Heart left ventricle (tissue), 16 donors: ENCODE data around the gene RBMS1. TPM values are rescaled to one million over a fixed set of nuclear protein-coding genes. Genes with fewer than 3 reads are reported as not detected.

Source experiments
- ATAC-seq, 4 donors: fragments of 200-7000 bp; cut with Tn5 transposase; one replicate each; pipeline ENCODE4 v1.9.1; 2020 to 2022; ENCODE audit warnings: moderate library complexity in 4 of 4, mild to moderate bottlenecking in 3 of 4, moderate number of reproducible peaks in 1 of 4
- DNase-seq, 5 donors: peaks; one replicate each; pipeline ENCODE4 v3.0.0-alpha.2; 2020
- H3K27ac ChIP-seq, 12 donors: fragments of 200-600 bp; sonication (generic) in 4 of 12; one replicate each; pipeline versions ENCODE4 v1.5.0 to v1.8.0; 2016 to 2022; ENCODE audit warnings: mild to moderate bottlenecking in 2 of 12
- H3K27me3 ChIP-seq, 9 donors: fragments of 200-600 bp; sonication (generic) in 2 of 9; one replicate each; pipeline versions ENCODE4 v1.5.1 to v1.8.0; 2016 to 2022; ENCODE audit warnings: mild to moderate bottlenecking in 3 of 9
- H3K36me3 ChIP-seq, 9 donors: fragments of 200-600 bp; sonication (generic) in 2 of 9; one replicate each; pipeline versions ENCODE4 v1.5.0 to v1.8.0; 2018 to 2022; ENCODE audit warnings: mild to moderate bottlenecking in 2 of 9
- H3K4me1 ChIP-seq, 12 donors: fragments of 200-600 bp; sonication (generic) in 4 of 12; one replicate each; pipeline versions ENCODE4 v1.5.0 to v1.8.0; 2016 to 2022; ENCODE audit warnings: mild to moderate bottlenecking in 3 of 12
- H3K4me3 ChIP-seq, 12 donors: fragments of 200-600 bp; sonication (generic) in 4 of 12; one replicate each; pipeline versions ENCODE4 v1.5.0 to v1.8.0; 2017 to 2022; ENCODE audit warnings: mild to moderate bottlenecking in 9 of 12, moderate library complexity in 4 of 12
- H3K9me3 ChIP-seq, 12 donors: fragments of 200-600 bp; sonication (generic) in 4 of 12; one replicate each; pipeline versions ENCODE4 v1.5.0 to v1.8.0; 2016 to 2022; ENCODE audit warnings: mild to moderate bottlenecking in 1 of 12
- POLR2A ChIP-seq, 2 donors: fragments of 450-650 bp; IDR thresholded peaks; one replicate each; pipeline ENCODE4 v1.6.1; 2017; ENCODE audit warnings: antibody characterized with exemption in 2 of 2, mild to moderate bottlenecking in 2 of 2, moderate library complexity in 2 of 2
- WGBS, 4 donors: extraction: QIAGEN DNeasy Blood & Tissue Kit in 2 of 4; methylation state at CpG; one replicate each; pipeline versions ENCODE4 v1.1.5 to v1.1.7; 2013 to 2018; 5-methylcytosine and 5-hydroxymethylcytosine counted together
- intact Hi-C, 10 donors: fragments of 100-400 bp; cut with DNase I; formaldehyde crosslinking; loops; one replicate each; pipeline versions ENCODE4 v1.11.1 to v1.14.2; 2022
- polyA plus RNA-seq, 2 donors: library from polyadenylated mRNA; stranded (reverse); fragments of 200-250 nt; gene quantifications; one replicate each; pipeline ENCODE4 v1.2.3, GENCODE V29; 2013
- total RNA-seq, 9 donors: library from RNA; depleted of rRNA in 2 of 9; stranded (reverse); fragments of >200 nt in 2 of 9; fragmentation: NEBNext Ultra II Directional in 3 of 9; extraction: Animal tissue kit (Norgen Biotek cat#: 25700) in 3 of 9; gene quantifications; one replicate each; pipeline versions ENCODE4 v1.1.0 to v1.2.4, GENCODE V29; 2016 to 2023
- TF ChIP-seq, protein P1 (sequence below), 12 donors: fragments of 200-600 bp; sonication (generic) in 4 of 12; IDR thresholded peaks; one replicate each; pipeline versions ENCODE4 v1.5.0 to v1.8.0; 2018 to 2022; ENCODE audit warnings: antibody characterized with exemption in 12 of 12, mild to moderate bottlenecking in 5 of 12
- donor health status: ischemic (EF 13 %, LVEDD 7.1; RV severe dilation, severe dysfunction).
- donor health status: healthy with polysubstance abuse.
- donor health status: DM: no; HTN: yes; CAD: no.
- donor health status: DM: no; HTN: no; CAD: no.
- donor health status: ischemic (EF 25% LVEDD 6.9; RV normal size, moderate dysfunction).
- donor health status: ischemic (EF 25% LVEDD 5.7; RV mildly dilated, moderate dysfunction).
- donor health status: healthy.
- donor health status: DM: yes; HTN: yes; CAD: no.
- donor health status: ischemic (EF 35%, LVEDD 5.7; RV mildly dilated, moderate dysfunction).
- donor health status: nonischemic (EF 11% LVEDD 7.7; RV severe dilation, severe dysfunction).
- donor health status: DM: yes; HTN: yes; CAD: no.
- donor health status: PGD.
- donor health status: ischemic (EF 29% LVEDD 5.4; RV normal size, mild dysfunction).
- donor health status: nonischemic (EF 23%, LVEDD 6.1; RV moderate dilation, normal function).

Gene RBMS1
- total and polyA plus RNA-seq, 11 donors = 32.4 to 102 (median 52.6) TPM

DNA sequence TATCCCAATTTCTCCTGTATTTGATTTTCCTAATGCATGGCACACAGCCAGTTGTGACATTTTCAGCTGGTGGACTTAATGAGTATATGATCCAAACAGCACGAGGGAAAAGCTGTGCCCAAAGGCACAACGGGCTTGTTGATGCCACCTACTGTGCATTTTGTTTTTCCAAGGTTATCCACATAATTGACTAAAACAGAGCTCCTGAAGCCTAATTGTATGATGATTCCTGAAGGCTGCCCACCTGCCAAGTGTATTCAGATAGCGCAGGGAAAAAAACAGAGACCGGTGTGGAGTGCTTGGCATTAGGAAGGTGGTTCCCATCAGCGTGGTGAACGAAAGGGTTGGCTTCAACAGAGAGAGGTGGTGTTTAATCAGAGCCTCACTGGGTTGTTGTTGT lies 14.9 kb downstream of the RBMS1 start:
- no peak overlapping the region for H3K4me3 ChIP-seq
- H3K27me3 ChIP-seq = no peaks in the 10 kb centered on the region
- TF ChIP-seq, protein P1, sequence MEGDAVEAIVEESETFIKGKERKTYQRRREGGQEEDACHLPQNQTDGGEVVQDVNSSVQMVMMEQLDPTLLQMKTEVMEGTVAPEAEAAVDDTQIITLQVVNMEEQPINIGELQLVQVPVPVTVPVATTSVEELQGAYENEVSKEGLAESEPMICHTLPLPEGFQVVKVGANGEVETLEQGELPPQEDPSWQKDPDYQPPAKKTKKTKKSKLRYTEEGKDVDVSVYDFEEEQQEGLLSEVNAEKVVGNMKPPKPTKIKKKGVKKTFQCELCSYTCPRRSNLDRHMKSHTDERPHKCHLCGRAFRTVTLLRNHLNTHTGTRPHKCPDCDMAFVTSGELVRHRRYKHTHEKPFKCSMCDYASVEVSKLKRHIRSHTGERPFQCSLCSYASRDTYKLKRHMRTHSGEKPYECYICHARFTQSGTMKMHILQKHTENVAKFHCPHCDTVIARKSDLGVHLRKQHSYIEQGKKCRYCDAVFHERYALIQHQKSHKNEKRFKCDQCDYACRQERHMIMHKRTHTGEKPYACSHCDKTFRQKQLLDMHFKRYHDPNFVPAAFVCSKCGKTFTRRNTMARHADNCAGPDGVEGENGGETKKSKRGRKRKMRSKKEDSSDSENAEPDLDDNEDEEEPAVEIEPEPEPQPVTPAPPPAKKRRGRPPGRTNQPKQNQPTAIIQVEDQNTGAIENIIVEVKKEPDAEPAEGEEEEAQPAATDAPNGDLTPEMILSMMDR (IDR thresholded peaks at IDR 0.05) = no peak
- TF ChIP-seq POLR2A (IDR thresholded peaks at IDR 0.05) = no peak
- H3K36me3 ChIP-seq = no peaks in the 10 kb centered on the region
- no peaks in the 10 kb centered on the region for H3K9me3 ChIP-seq
- DNase-seq (no peak), ATAC-seq (peak in 1 of 4 donors; percentile 26)
- WGBS, 4 donors = 54 to 64% (median 56%) methylated on average over 6 of the region's 6 CpGs
- no peak overlapping the region for H3K27ac ChIP-seq
- intact Hi-C loops = no loop called here
- H3K4me1 ChIP-seq = peaks cover 0 to 74% (median 43%) of the 10 kb centered on the region in 12 donors

DNA sequence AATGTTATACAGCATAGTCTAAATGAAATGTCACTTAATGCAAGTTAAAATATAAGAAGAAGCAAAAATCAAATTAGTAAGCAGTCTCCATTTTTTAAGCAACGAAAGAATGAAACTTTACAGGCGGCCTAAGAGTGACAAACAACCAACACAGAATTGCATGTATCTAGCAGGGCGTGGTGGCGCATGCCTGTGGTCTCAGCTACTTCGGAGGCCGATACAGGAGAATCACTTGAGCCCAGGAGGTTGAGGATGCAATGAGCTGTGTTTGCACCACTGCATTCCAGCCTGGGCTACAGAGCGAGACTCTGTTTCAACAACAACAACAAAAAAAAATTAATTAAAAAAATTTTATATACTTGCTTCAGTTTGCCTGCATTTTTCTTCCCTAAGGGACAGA lies 16.6 kb downstream of the RBMS1 start:
- Histone ChIP-seq H3K9me3 (no peaks in the 10 kb centered on the region), H3K4me3 (no peak overlapping the region), H3K27ac (no peak overlapping the region), H3K4me1 (peaks cover 0 to 73% (median 40%) of the 10 kb centered on the region in 12 donors), H3K36me3 (no peaks in the 10 kb centered on the region), H3K27me3 (no peaks in the 10 kb centered on the region)
- DNase-seq (no peak), ATAC-seq (no peak)
- WGBS, 4 donors = 92 to 96% (median 95%) methylated on average over 7 of the region's 7 CpGs
- intact Hi-C loops = no loop called here
- TF ChIP-seq, protein P1 (IDR thresholded peaks at IDR 0.05) = no peak
- TF ChIP-seq POLR2A (IDR thresholded peaks at IDR 0.05) = no peak

DNA sequence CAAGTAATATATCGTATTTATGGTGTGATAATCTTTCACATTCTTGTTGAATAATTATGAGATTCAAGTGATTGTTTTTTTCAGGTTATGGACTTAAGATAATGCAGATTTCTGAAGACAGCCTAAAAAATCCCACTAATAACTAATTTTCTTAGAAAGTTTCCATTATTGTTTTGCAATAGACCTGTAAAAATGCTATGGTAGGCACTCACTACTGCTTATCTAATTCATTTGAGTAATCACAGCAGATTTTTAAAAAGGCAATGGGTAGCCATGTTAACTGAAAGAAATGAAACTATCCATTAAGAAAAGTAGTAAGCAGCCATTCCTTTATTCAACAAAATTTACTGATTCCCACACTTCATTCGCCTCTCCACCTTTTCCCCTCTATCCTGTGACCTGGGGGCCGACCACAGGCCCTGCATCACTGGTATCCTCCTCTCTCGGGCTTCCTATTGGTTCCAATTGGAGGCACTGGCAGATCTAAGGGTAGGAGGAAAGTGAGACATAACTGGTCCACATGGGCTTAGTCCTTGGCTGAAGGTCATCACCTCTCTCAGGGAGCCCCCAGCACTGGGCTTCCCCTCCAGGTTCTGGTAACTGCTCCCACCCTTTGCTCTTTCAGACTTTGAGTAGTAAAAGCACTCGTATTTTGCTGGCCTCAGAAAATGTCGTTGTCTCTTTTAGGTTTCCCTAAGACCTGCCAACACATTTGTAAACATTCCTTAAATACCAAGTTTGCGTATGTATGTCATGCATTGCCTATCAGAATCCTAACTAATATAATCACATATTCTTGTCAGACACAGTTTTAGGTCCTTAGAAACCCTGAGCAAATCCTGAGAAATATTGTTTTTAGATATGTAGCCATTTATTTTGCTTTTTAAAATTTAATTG lies 18.5 kb downstream of the RBMS1 start:
- TF ChIP-seq POLR2A (IDR thresholded peaks at IDR 0.05) = no peak
- TF ChIP-seq, protein P1 (IDR thresholded peaks at IDR 0.05) = no peak
- 74 to 82% (median 76%) methylated on average over 7 of the region's 7 CpGs for WGBS, 4 donors
- Histone ChIP-seq H3K27ac (peak overlapping the region in 2 of 12 donors; percentile 30 to 67), H3K4me3 (no peak overlapping the region), H3K4me1 (peaks cover 0 to 75% (median 47%) of the 10 kb centered on the region in 12 donors), H3K27me3 (no peaks in the 10 kb centered on the region), H3K36me3 (no peaks in the 10 kb centered on the region), H3K9me3 (no peaks in the 10 kb centered on the region)
- DNase-seq (peak in 1 of 5 donors; percentile 17), ATAC-seq (no peak)
- intact Hi-C loops = no loop called here

DNA sequence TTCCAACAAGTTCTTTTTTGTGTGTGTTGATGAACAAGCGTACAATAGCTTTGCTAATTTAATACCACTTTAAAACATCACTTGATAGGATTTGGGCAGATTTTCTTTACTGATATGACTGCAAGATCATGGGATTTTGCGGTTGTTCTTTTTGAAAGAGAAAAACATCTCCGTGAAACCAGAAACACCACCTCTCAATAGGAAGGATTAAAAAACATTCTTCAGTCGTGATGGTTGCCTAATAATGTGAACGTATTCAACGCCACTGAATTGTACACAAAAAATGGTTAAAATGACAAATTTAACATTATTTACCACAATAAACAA lies 19.3 kb downstream of the RBMS1 start:
- H3K36me3 ChIP-seq = no peaks in the 10 kb centered on the region
- 68 to 71% (median 70%) methylated on average over 6 of the region's 6 CpGs for WGBS, 4 donors
- H3K9me3 ChIP-seq = no peaks in the 10 kb centered on the region
- ATAC-seq (no peak), DNase-seq (no peak)
- no peak overlapping the region for H3K4me3 ChIP-seq
- intact Hi-C loops = no loop called here
- H3K27ac ChIP-seq = peak overlapping the region in 1 of 12 donors; percentile 67
- no peaks in the 10 kb centered on the region for H3K27me3 ChIP-seq
- no peak for TF ChIP-seq POLR2A (IDR thresholded peaks at IDR 0.05)
- TF ChIP-seq, protein P1 (IDR thresholded peaks at IDR 0.05) = no peak
- H3K4me1 ChIP-seq = peaks cover 0 to 76% (median 51%) of the 10 kb centered on the region in 12 donors
